Esophagus muscularis mucosa (tissue), 4 donors: ENCODE data around the gene TCAP. TPM values are rescaled to one million over a fixed set of nuclear protein-coding genes. Genes with fewer than 3 reads are reported as not detected.
A peak's percentile ranks its signal among the peaks of the same experiment; 100 is the strongest.
"Not testable (repeated sequence)": the region's sequence is repeated elsewhere in the genome, so short reads cannot be mapped to it uniquely, and the experiment has no call there.

Experiments used
- DNase-seq: peaks from one replicate; pipeline ENCODE4 v3.0.0-alpha.2; 2017; ENCODE audit errors: extremely low spot score
- H3K27ac ChIP-seq, 4 donors: fragments of 200-600 bp; sonication (generic); replicated peaks in 1 of 4; 1 replicate in 3 of 4; 2 replicates in 1 of 4; pipeline ENCODE4 v1.5.1; 2016 to 2019; ENCODE audit warnings: mild to moderate bottlenecking in 1 of 4
- H3K27me3 ChIP-seq, 4 donors: fragments of 200-600 bp; sonication (generic); one replicate each; pipeline versions ENCODE4 v1.5.1 to v1.6.0; 2016 to 2019
- H3K36me3 ChIP-seq, 4 donors: fragments of 200-600 bp; sonication (generic); one replicate each; pipeline ENCODE4 v1.5.1; 2016 to 2019
- H3K4me1 ChIP-seq, 4 donors: fragments of 200-600 bp; sonication (generic); one replicate each; pipeline ENCODE4 v1.5.1; 2016 to 2019
- H3K4me3 ChIP-seq, 4 donors: fragments of 200-600 bp; sonication (generic); 1 replicate in 2 of 4; 2 replicates in 2 of 4; pipeline ENCODE4 v1.5.1; 2016 to 2019; ENCODE audit warnings: mild to moderate bottlenecking in 4 of 4, moderate library complexity in 1 of 4
- H3K9me3 ChIP-seq, 4 donors: fragments of 200-600 bp; sonication (generic); 1 replicate in 3 of 4; 2 replicates in 1 of 4; pipeline ENCODE4 v1.5.1; 2016 to 2019
- EP300 ChIP-seq: sonication (generic); formaldehyde crosslinking; IDR thresholded peaks from one replicate; pipeline ENCODE4 v1.6.1; 2017; ENCODE audit warnings: antibody characterized with exemption
- POLR2A ChIP-seq: fragments of 450-650 bp; IDR thresholded peaks from one replicate; pipeline ENCODE4 v1.6.1; 2017; ENCODE audit warnings: antibody characterized with exemption, moderate library complexity, mild to moderate bottlenecking, low read depth
- POLR2AphosphoS5 ChIP-seq, 2 donors: sonication (generic); formaldehyde crosslinking; IDR thresholded peaks; one replicate each; pipeline ENCODE4 v1.6.1; 2017; ENCODE audit warnings: antibody characterized with exemption in 2 of 2
- WGBS: methylation state at CpG from one replicate; pipeline ENCODE4 v1.1.5; 2018; 5-methylcytosine and 5-hydroxymethylcytosine counted together
- intact Hi-C: fragments of 100-400 bp; cut with DNase I; formaldehyde crosslinking; loops from one replicate; pipeline ENCODE4 v1.15.1; 2023
- total RNA-seq, 4 donors: library from RNA; depleted of rRNA; stranded (reverse); fragments of >200 nt; gene quantifications; one replicate each; pipeline versions ENCODE4 v1.1.0 to v1.2.1, GENCODE V29; 2016
- TF ChIP-seq, protein P1 (sequence below), 3 experiments: fragments of 200-600 bp in 2 of 3; fragments of 450-650 bp in 1 of 3; sonication (generic) in 2 of 3; IDR thresholded peaks; one replicate each; pipeline ENCODE4 v1.5.1; 2017 to 2019; ENCODE audit warnings: antibody characterized with exemption in 3 of 3, mild to moderate bottlenecking in 2 of 3, moderate library complexity in 1 of 3

The TCAP gene
- total RNA-seq, 4 donors from 2014 or later = 0.99 to 2.1 (median 1.3) TPM

- intact Hi-C loops = no loop called here
- TF ChIP-seq POLR2AphosphoS5 (IDR thresholded peaks at IDR 0.05) (no peak), EP300 (no peak), POLR2A (no peak)
- TF ChIP-seq, protein P1, sequence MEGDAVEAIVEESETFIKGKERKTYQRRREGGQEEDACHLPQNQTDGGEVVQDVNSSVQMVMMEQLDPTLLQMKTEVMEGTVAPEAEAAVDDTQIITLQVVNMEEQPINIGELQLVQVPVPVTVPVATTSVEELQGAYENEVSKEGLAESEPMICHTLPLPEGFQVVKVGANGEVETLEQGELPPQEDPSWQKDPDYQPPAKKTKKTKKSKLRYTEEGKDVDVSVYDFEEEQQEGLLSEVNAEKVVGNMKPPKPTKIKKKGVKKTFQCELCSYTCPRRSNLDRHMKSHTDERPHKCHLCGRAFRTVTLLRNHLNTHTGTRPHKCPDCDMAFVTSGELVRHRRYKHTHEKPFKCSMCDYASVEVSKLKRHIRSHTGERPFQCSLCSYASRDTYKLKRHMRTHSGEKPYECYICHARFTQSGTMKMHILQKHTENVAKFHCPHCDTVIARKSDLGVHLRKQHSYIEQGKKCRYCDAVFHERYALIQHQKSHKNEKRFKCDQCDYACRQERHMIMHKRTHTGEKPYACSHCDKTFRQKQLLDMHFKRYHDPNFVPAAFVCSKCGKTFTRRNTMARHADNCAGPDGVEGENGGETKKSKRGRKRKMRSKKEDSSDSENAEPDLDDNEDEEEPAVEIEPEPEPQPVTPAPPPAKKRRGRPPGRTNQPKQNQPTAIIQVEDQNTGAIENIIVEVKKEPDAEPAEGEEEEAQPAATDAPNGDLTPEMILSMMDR (IDR thresholded peaks at IDR 0.05) = no peak
- Histone ChIP-seq H3K27me3 (no peaks in the 10 kb centered on the region), H3K4me3 (no peak overlapping the region), H3K4me1 (peaks cover 20 to 35% (median 31%) of the 10 kb centered on the region in 4 donors), H3K9me3 (no peaks in the 10 kb centered on the region), H3K27ac (no peak overlapping the region), H3K36me3 (peaks cover 0 to 6% (median 0%) of the 10 kb centered on the region in 4 donors)
- WGBS = 96% methylated on average over 5 of the region's 5 CpGs
- DNase-seq = no peak
Measured at GRCh38 chr17:39697961-39698360, 32.8 kb downstream of the TCAP start.

DNA sequence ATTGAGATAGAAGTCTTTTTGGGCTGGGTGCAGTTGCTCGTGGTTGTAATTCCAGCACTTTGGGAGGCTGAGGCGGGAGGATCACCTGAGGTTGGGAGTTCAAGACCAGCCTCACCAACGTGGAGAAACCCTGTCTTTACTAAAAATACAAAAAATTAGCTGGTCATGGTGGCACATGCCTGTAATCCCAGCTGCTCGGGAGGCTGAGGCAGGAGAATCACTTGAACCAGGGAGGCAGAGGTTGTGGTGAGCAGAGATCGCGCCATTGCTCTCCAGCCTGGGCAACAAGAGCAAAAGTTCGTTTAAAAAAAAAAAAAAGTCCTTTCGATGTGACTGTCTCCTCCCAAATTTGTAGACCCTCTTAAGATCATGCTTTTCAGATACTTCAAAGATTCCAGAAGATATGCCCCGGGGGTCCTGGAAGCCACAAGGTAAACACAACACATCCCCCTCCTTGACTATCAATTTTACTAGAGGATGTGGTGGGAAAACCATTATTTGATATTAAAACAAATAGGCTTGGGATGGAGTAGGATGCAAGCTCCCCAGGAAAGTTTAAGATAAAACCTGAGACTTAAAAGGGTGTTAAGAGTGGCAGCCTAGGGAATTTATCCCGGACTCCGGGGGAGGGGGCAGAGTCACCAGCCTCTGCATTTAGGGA, 34.1 kb downstream of the TCAP start:
- H3K36me3 ChIP-seq, H3K27me3 ChIP-seq, DNase-seq, intact Hi-C loops, H3K9me3 ChIP-seq: not testable (repeated sequence)
- peak overlapping the region; percentile 85 to 92 (median 87) for H3K27ac ChIP-seq
- WGBS = 48% methylated on average over 11 of the region's 11 CpGs
- peaks cover 20 to 46% (median 38%) of the 10 kb centered on the region in 4 donors for H3K4me1 ChIP-seq
- H3K4me3 ChIP-seq = peak overlapping the region; percentile 93 to 99 (median 97)

GRCh38 chr17:39699818-39700147, 34.6 kb downstream of the TCAP start, which contains the start of gene ERBB2:
ERBB2 (plus strand) TSS chr17:39700064; CDS start chr17:39700239, 175 bp downstream.
- Histone ChIP-seq H3K4me1 (peaks cover 25 to 51% (median 43%) of the 10 kb centered on the region in 4 donors), H3K36me3 (peaks cover 0 to 5% (median 0%) of the 10 kb centered on the region in 4 donors), H3K9me3 (no peaks in the 10 kb centered on the region), H3K4me3 (peak within 1 kb of the TSS; percentile 93 to 99 (median 97)), H3K27me3 (no peaks in the 10 kb centered on the region), H3K27ac (peak within 1 kb of the TSS; percentile 85 to 92 (median 87))
- DNase-seq = no peak
- 9% methylated on average over 18 of the region's 20 CpGs for WGBS
- TF ChIP-seq POLR2AphosphoS5 (IDR thresholded peaks at IDR 0.05) (peak; percentile 73 to 91), EP300 (no peak), POLR2A (no peak)
- TF ChIP-seq, protein P1 (IDR thresholded peaks at IDR 0.05) = no peak
- intact Hi-C loops = no loop called here

DNA sequence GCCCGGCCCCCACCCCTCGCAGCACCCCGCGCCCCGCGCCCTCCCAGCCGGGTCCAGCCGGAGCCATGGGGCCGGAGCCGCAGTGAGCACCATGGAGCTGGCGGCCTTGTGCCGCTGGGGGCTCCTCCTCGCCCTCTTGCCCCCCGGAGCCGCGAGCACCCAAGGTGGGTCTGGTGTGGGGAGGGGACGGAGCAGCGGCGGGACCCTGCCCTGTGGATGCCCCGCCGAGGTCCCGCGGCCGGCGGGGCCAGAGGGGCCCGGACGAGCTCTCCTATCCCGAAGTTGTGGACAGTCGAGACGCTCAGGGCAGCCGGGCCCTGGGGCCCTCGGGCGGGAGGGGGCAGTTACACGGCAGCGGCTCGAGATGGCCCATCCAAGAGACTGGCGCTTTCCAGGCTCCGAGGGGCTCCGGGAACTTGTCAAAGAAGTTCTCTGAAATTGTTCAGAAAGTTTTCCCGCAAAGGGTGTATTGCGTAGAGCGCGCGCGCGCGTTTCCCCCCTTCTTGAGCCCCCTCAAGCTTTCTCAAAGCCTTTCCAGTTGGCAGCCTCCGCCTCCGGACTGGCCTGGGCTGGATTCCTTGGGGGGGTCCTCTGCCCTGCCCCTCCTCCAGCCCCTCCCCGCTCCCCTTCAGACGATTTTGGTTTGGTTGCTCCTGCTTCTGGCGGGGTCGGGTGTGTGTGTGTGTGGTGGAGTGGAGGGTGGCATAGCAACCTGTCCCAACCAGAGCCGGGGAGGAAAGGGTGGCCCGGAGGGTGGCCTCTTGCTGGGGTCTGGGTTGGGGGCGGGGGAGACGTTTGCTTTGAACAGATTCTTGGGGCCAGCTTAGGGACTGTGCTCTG, 35.2 kb downstream of the TCAP start:
- intact Hi-C loops = no loop called here
- WGBS = 7% methylated on average over 37 of the region's 57 CpGs
- H3K27ac ChIP-seq = peak overlapping the region; percentile 85 to 92 (median 87)

More for the DNA sequence above, 35.2 kb downstream of the TCAP start:
- Histone ChIP-seq H3K4me1 (peaks cover 31 to 57% (median 49%) of the 10 kb centered on the region in 4 donors), H3K9me3 (no peaks in the 10 kb centered on the region), H3K4me3 (peak overlapping the region; percentile 93 to 99 (median 97)), H3K27me3 (no peaks in the 10 kb centered on the region), H3K36me3 (no peaks in the 10 kb centered on the region)
- DNase-seq = no peak
- TF ChIP-seq POLR2AphosphoS5 (IDR thresholded peaks at IDR 0.05) (no peak), POLR2A (no peak), EP300 (no peak)
- TF ChIP-seq, protein P1 (IDR thresholded peaks at IDR 0.05) = no peak
